ENCODE measurements around the gene LMOD1. TPM values are rescaled to one million over a fixed set of nuclear protein-coding genes. Genes with fewer than 3 reads are reported as not detected.
A peak's percentile ranks its signal among the peaks of the same experiment; 100 is the strongest.

LMOD1 gene
- total RNA-seq, 2 donors from 2014 or later: 638 to 761 TPM

DNA sequence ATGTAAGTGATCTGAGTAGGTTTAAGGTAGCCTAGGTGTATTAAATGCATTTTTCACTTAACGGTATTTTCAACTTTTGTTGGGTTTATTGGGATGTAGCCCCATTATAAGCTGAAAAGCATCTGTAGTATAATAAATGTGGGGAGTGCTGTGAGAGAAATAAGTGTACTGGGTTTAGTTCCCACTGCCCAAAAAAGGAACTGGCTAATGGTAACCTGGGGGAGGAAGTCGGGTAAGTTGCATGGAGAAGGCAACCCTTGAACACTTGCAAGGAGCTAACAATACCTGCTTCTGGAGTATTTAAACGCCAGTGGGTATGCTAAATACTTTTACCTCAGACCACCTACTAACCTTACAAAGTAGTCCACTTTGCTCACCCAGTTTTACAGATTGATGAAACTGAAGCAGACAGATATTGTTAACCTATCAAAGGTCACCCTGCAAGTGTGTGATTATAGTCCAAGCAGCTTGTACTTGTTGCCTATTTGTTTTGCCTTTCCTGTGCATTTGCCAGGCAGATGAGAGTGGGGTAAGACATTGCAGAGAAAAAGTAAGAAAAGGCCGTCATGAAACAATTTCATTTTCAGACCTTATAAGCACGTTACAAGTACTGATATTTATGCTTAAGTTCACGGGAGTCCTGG is 65.3 kb downstream of the LMOD1 start:
- no peak for TF ChIP-seq CTCF (IDR thresholded peaks at IDR 0.05)
- H3K4me1 ChIP-seq (ENCODE audit: control insufficient read depth in 1 of 2, low read depth in 2 of 2): peaks cover 38 to 47% of the 10 kb centered on the region in 2 donors
- DNase-seq (ENCODE audit: low spot score) (no peak), ATAC-seq (ENCODE audit: insufficient number of reproducible peaks, low FRiP score, low read depth) (no peak)
- H3K9me3 ChIP-seq: no peaks in the 10 kb centered on the region
- H3K4me3 ChIP-seq: no peak overlapping the region
- H3K36me3 ChIP-seq: no peaks in the 10 kb centered on the region
- no peak overlapping the region for H3K27ac ChIP-seq
- H3K27me3 ChIP-seq (replicated peaks; ENCODE audit: insufficient read depth): no peaks in the 10 kb centered on the region

DNA sequence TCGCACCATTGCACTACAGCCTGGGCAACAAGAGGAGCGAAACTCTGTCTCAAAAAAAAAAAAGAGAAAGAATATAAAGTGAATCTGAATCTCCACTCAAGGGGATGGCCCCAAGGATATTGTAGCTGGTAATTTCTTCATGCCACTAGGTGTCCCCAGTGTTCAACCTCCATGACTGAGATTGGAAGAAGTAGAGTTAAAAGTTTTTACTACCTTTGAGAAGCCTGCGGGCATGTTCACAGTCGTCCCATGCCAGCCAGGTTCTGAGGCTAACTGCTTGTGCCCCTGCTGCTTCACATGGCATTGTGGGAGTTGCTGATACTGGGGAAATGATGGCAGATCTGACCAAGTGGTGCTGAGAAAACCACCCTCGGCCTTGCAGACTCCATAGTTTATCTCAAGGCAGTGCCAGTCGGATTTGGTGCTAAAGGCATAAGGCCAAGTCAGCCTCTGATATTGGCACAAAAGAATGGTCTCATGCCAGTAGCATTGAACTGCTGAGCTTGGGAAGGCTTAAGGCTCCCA is 68.4 kb downstream of the LMOD1 start:
- no peak overlapping the region for H3K4me3 ChIP-seq
- H3K27ac ChIP-seq: peak overlapping the region; percentile 45 to 46
- DNase-seq (ENCODE audit: low spot score): no peak
- H3K27me3 ChIP-seq (replicated peaks; ENCODE audit: insufficient read depth): no peaks in the 10 kb centered on the region
- H3K36me3 ChIP-seq: peaks cover 8% of the 10 kb centered on the region
- ATAC-seq (ENCODE audit: insufficient number of reproducible peaks, low FRiP score, low read depth): no peak
- peaks cover 6 to 16% of the 10 kb centered on the region in 2 donors for H3K4me1 ChIP-seq (ENCODE audit: control insufficient read depth in 1 of 2, low read depth in 2 of 2)
- no peaks in the 10 kb centered on the region for H3K9me3 ChIP-seq
- peak; percentile 72 for TF ChIP-seq CTCF (IDR thresholded peaks at IDR 0.05)

GRCh38 chr1:201876148-201876818 is 70.1 kb downstream of the LMOD1 start:
- Histone ChIP-seq H3K9me3 (no peaks in the 10 kb centered on the region), H3K27ac (no peak overlapping the region), H3K4me3 (no peak overlapping the region), H3K27me3 (replicated peaks; ENCODE audit: insufficient read depth) (no peaks in the 10 kb centered on the region), H3K4me1 (ENCODE audit: control insufficient read depth in 1 of 2, low read depth in 2 of 2) (peaks cover 0 to 9% of the 10 kb centered on the region in 2 donors), H3K36me3 (peaks cover 25% of the 10 kb centered on the region)
- DNase-seq (ENCODE audit: low spot score) (no peak), ATAC-seq (ENCODE audit: insufficient number of reproducible peaks, low FRiP score, low read depth) (no peak)
- peak; percentile 37 for TF ChIP-seq CTCF (IDR thresholded peaks at IDR 0.05)

- ATAC-seq (ENCODE audit: insufficient number of reproducible peaks, low FRiP score, low read depth) (no peak), DNase-seq (ENCODE audit: low spot score) (no peak)
- H3K27me3 ChIP-seq (replicated peaks; ENCODE audit: insufficient read depth): no peaks in the 10 kb centered on the region
- no peaks in the 10 kb centered on the region for H3K9me3 ChIP-seq
- H3K36me3 ChIP-seq: peaks cover 38% of the 10 kb centered on the region
- no peak overlapping the region for H3K27ac ChIP-seq
- TF ChIP-seq CTCF (IDR thresholded peaks at IDR 0.05): no peak
- peaks cover 0 to 9% of the 10 kb centered on the region in 2 donors for H3K4me1 ChIP-seq (ENCODE audit: control insufficient read depth in 1 of 2, low read depth in 2 of 2)
- H3K4me3 ChIP-seq: no peak overlapping the region
Measured at GRCh38 chr1:201874672-201875071, 71.7 kb downstream of the LMOD1 start.

- TF ChIP-seq CTCF (IDR thresholded peaks at IDR 0.05): no peak
- DNase-seq (ENCODE audit: low spot score) (no peak), ATAC-seq (ENCODE audit: insufficient number of reproducible peaks, low FRiP score, low read depth) (no peak)
- Histone ChIP-seq H3K4me3 (no peak overlapping the region), H3K27ac (no peak overlapping the region), H3K27me3 (replicated peaks; ENCODE audit: insufficient read depth) (no peaks in the 10 kb centered on the region), H3K36me3 (peaks cover 61% of the 10 kb centered on the region), H3K4me1 (ENCODE audit: control insufficient read depth in 1 of 2, low read depth in 2 of 2) (no peaks in the 10 kb centered on the region), H3K9me3 (no peaks in the 10 kb centered on the region)
Measured at GRCh38 chr1:201870397-201870796, 76.0 kb downstream of the LMOD1 start.

Data from thoracic aorta (tissue), 2 donors.